Measurements from ENCODE around the gene TNNT1.
"Not testable (repeated sequence)": the region's sequence is repeated elsewhere in the genome, so short reads cannot be mapped to it uniquely, and the experiment has no call there.

The TNNT1 gene, protein sequence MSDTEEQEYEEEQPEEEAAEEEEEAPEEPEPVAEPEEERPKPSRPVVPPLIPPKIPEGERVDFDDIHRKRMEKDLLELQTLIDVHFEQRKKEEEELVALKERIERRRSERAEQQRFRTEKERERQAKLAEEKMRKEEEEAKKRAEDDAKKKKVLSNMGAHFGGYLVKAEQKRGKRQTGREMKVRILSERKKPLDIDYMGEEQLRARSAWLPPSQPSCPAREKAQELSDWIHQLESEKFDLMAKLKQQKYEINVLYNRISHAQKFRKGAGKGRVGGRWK

DNA sequence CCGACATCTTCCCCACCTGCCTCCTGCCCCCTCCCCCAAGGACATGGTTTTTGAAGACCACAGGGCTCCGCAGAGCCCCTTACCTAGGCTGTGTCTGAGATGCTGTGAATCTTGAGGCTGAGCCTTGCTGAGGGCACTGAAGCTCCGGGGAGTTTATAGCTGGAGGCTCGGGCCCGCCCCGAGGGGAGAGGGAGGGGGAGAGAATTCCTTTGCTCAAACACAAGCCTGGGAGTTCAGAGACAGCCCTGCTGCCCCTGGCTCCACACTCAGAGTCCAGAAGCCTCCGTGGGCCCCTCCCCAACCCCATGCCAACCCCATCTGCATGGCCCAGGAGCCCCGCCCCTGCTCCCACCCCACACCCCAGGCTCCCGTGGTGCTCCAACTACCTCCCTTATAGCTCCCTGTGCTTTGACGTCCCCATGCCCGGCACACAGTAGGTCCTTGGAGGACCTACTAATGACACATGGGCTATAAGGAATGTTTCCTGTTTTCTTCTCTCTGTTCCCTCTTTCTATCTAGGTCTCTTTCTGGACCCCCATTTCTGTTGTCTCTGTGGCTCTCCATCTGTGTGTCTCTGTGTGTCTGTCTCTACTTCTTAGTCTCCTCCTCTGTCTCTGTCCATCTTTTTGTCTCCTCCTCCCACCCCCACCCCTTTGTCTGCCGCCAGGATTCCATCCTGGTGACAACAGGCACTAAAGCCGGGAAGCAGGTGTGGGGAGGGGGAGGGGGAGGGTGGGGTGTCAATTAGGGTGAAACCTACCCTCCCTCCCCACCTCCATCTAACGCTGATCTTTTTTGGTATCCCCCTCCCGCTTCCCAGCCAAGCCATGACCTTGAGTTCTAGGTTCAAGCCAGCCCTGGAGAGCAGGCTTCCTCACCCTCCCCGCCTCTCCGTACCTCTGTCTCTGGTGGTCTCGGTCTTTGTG lies at the start of gene TNNT1:
TSS of gene TNNT1 (minus strand) at position 129 of the 926 bp plus-strand sequence. CDS start 2,049 bp downstream, outside the sequence.
- DNase-seq, result no peak

- DNase-seq, result no peak
These were observed 49.6 kb upstream of the TNNT1 start for GRCh38 chr19:55198651-55199050.

DNA sequence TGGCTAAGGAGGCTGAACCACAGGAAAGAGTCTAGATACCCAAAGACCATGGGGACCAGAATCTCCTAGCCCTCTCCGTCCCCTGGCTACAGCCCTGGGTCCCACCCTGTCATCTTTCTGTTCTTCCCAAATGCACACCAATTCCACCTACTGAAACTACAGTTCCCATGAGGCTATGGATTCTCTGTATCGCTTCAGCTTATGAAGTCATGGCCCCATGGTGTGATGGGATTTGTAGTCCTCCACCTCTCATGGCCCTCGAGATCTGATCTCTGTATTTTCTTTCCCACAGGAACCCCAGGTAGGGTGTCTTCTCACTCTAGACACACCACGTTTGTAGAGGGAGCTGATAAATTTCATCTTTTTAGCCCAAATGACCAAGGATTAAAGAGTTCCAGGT lies 48.5 kb upstream of the TNNT1 start:
- no peak for DNase-seq

- DNase-seq, result no peak
These were observed 47.8 kb upstream of the TNNT1 start for GRCh38 chr19:55196803-55197202.

DNA sequence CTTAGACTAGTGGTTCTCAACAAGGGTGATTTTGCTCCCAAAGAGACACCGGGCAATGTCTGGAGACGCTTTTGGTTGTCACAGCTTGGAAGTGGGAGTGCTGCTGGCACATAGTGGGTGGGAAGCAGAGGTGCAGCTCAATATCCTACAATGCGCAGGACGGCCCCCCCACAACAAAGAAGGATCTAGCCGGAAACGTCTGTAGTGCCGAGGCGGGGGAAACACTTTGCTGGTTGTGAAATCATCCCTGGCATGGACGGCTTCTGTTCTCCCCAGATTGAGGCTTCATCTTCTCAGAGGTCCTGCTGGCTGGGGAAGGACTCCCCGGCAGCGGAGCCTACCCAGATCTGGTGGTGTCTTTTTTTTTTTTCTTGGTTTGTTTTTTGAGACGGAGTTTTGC lies 44.5 kb upstream of the TNNT1 start:
- no peak for DNase-seq

GRCh38 chr19:55189403-55189835 lies 40.4 kb upstream of the TNNT1 start:
- no peak for DNase-seq

DNA sequence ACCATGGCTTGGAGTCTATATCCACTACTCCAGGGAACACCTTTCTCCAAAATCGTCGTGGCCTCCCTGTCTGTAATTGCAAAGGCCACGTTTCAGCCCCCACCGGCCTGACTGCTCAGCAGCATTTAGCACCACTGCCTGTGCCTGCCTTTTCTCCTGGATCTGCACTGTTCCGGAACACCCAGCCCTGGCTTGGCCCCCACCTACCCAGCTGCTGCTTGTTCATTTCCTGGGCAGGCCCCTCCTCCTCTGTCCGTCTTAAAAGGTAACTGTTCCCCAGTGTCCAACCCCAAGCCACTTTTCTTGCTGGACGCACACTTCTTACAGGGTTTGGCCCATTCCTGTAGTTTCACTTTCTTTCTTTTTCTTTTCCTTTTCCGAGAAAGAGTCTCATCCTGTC lies 39.6 kb upstream of the TNNT1 start:
- no peak for DNase-seq

GRCh38 chr19:55186080-55186479 lies 37.1 kb upstream of the TNNT1 start:
- DNase-seq, result no peak

DNA sequence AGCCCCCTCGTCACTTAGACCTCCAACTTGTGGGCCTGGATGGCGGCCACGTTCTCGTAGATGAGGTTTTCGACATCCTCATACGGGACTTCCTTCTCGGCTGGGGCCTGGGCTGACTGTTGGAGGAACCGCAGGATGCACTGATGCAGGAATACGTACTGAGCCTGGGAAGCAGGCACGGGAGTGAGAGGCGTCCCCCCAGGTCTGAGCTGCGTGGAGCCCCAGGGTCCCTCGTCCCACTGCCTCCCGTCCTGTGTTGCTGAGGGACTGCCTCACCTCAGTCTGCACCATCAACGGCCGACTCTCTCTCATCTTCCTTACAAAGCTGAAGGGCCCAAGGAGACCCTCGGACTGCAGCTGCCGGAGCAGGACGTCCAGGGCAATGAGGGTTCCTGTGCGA lies 32.7 kb upstream of the TNNT1 start:
- DNase-seq, result no peak

DNA sequence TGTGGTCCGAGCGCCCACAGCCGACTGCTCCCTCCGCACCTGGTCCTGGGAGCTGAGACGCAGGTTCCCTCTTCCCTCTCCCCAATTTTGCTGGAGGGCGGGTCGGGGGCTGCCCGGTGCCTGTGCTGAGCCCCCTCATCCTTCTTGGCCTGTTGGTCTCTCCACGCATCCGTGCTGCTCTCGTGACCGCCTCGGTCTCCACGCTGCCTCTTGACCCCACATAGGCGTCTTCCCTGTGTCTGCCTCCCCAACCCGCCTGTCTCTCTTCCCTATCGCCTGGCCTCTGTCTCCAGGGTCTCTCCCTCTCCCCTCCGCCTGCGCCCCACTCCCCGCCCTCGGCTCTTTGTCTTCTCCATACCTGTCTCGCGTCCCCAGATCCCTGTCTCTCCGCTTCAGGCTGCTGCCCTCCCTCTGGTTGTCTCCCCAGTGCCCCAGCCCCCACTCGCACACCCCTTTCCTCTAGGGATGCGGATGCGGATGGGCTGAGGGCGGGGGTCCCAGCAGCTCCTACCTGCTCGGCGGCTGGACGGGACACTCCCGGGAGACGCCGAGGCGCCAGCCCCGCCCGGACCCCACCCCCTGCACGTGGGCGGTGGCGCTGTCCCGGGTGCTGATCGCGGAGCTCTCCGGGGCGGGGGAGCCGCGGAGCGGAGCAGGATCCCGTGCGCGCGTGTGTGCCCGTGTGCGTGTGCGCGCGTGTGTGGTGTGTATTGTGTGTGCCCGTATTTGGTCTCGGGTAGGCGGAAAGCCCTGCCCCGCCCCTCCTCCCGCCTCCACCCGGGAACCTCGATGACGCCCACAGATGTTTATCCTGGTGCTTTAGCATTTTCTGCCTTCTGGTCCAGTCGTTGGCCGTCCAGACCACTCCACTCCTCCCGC lies 30.8 kb upstream of the TNNT1 start, which contains the start of gene SYT5:
TSS of gene SYT5 (minus strand) at position 684 of the 879 bp plus-strand sequence. CDS start 1,248 bp downstream, outside the sequence.
- peak; percentile 40 to 60 for DNase-seq

GRCh38 chr19:55178781-55179599 lies 30.0 kb upstream of the TNNT1 start:
- peak; percentile 83 to 87 for DNase-seq

DNA sequence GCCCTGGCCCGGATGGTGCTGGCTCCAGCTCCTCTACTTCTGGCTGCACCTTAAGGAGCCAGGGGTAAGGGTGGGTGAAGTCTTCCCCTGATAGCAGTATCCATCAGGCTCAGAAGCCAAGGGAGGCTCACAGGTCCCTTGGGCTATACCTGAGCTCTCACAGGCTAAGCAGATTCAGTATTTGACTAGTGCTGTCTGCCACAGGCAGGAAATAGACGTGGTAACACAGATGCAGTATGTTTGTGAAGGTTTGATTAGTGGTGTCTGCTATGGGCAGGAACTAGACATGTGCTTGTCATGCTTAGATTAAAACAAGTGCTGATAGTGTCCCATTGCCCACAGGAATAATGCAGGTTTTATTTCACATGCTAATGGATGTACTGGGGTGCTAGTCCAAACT lies 27.1 kb upstream of the TNNT1 start:
- no peak for DNase-seq

DNA sequence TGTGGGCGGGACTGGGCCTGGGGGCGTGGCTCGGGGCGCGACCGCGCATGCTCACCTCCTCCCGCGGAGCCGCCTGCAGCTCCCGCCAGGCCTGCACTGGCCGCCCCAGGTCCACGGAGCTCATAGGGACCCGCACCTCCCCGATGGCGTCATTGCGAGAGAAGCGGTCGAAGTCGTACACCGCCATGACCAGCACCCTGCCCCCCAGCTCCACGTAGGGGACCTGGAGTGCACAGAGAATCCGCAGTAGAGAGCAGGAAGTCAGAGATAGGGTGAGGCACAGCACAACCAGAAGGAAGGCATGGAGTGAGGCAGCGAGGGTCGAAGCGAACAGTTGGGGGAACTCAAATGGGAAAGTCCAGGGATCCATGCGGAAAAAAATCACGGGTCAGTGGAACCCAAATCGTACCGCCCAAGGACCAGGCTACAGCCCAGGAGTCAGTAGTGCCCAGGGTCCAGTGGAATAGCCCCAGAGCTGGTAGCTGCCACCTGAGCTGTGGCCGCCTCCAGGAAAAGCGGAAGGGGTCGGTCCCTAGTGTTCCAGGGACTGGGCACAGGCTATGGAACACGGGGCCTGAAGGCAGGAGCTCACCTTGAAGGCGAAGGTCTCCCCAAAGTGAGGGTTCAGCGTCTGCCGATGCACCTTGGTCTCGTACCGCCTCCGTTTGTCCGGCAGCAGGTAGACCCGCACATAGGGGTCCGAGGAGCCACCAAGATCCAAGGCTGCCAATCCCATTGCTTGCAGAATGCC lies 26.3 kb upstream of the TNNT1 start:
- no peak for DNase-seq

DNA sequence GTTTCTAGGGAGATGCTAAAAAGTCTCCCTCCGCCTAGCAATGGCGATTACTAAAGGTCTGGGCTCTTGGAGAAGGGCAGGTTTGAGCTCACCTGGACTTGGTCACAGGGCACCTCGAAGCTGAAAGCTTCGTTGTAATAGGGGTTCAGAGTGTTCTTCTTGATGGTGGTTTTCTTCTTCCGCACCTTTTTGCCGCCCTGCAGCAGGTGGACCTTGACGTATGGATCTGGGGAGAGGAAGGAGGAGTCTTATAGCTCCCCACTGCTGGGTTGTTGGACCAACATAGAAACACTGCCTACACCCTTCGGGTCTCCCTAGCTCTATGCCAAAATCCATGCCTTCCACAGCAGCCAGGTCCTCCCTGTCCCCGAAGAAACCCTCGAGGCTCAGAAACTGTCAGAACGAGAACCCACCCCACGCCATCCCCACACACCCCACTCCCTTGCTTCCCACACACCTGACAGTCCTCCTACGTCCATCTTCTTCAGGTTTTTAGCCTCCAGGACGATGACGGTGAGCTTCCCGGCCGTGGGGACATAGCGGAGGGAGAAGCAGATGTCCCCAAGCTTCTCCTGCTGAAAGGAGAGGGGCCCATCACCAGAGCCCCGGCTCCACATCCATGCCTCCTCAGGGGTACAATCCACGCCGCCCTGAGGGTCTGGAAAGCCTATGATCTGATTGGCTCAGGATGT lies 25.6 kb upstream of the TNNT1 start:
- no peak for DNase-seq

DNA sequence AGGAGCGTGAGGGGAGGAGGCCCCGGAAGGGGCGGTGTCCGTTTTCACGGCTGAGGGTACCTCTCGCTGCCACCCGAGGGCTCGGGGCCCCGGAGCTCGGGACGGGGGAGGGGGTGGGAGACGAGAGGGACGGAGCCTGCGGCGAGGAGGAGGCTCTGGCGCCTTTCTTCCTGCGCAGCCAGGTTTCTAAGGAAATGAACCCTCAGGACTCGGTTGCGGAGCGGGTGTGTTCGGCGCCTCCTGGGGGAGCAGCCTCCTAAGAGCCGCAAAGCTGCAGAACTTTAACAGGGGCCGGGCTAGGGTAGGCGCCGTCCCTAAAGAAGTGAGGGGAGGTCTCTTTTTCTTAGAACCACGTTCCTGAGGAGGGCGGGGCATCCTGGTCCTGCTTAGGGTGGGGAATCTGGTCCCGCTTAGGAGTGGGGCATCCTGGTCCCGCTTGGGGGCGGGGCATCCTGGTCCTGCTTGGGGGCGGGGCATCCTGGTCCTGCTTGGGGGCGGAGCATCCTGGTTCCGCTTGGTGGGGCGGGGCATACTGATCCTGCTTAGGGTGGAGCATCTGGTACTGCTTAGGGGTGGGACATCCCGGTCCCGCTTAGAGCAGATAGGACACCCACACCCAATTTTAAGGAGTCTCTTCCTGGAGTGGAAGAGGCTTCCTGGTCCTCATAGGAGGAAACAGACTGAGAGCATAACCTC lies 24.9 kb upstream of the TNNT1 start:
- peak in 1 of 2 donors; percentile 21 for DNase-seq

DNA sequence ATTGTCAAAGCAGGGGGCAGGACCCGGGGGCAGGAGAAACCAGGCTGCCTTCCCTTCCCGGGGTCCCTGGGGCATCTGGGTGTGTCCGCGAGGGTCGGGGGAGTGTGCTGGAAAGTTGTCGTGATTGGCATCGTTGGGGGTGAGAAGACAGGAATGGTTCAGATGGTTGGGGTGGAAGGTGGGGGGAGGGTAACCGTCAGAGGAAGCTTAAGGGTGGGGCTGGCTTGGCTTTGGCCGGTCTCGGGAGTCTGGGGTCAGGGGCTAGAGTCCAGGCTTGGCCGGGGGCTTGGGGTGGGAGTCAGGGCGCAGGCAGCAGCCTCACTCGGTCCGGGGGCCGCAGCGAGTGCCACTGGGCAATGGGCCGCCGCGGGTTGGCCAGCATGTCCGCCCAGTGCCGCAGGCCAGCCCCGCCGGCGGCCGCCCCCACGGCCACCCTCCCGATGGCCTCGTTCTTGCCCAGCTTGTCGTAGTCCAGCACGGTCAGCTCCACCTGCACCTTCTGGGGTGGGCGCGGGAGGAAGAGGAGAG lies 24.2 kb upstream of the TNNT1 start:
- DNase-seq, result no peak

DNA sequence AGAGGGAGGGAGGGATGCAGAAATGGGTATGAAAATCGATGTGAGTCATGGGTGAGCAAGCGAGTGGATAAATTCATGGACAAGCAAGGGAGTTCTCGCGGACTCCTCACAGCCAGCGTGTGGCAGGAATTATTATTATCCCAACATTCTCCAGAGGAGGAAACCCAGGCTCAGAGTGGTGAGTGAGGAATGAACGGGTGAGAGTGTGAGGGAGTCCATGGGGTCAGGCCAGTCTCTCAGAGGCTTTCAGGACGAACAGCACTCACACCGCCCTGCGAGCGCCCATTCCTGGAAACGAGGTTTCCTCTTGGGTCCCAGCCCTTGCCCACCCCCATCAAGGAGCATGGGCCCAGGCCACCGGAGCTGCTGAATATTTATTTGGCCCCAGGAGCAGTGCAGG lies 23.7 kb upstream of the TNNT1 start:
- no peak for DNase-seq

DNA sequence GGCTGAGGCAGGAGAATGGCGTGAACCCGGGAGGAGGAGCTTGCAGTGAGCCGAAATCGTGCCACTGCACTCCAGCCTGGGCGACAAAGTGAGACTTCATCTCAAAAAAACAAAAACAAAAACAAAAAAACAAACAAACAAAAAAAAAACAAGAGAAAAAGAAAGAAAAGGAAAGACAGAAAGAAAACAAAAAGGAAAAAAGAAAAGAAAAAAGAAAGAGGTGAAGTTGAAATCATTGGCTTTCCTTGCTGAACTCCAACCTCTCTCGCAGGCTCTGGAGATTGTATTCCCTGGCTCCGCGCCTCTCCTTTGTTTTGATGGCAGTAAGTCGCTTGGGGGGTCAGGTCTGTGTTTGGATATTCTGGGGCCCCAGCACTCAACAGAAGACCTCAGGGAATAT lies 23.3 kb upstream of the TNNT1 start:
- DNase-seq, result not testable (repeated sequence)

DNA sequence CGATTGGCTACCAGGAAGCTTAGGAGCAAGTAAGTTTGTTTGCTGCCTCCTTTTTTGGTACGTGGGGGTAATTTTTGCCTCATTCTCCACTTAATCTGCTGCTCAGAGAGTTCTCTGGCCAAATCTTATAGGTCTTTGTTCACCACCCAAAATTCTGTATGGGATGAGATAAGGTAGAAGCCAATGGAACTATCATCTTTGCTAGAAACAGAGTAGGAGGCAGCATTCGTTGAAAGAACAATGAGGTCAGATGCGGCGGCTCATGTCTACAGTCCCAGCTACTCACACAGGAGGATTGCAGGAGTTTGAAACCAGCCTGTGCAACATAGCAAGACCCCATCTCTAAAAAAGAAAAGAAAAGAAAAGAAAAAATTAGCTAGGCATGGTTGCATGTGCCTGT lies 22.4 kb upstream of the TNNT1 start:
- DNase-seq, result no peak

DNA sequence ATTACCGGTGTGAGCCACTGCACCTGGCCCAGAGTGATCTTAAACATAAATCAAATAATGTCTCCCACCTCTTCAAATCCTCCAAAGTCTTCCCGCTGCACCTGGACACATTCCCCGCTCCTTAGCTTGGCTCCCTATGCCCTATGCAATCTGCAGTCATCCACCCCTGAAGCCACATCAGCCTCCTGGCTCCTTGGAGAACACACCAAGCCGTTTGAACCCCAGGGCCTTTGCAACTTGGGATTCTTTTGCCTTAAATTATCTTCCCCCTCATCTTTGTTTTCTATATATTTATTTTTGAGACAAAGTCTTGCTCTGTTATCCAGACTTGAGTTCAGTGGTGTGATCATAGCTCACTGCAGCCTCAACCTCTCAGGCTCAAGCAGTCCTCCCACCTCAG lies 20.1 kb upstream of the TNNT1 start:
- DNase-seq, result no peak
